OCI-LY1 (cell line): ENCODE results near the gene IGFL2.

Experiments used
- H2AFZ ChIP-seq: fragments of 200-600 bp; sonication (generic), shearing (Covaris generic); 2 replicates; pipeline ENCODE4 v1.6.0; 2014; ENCODE audit warnings: antibody characterized with exemption, mild to moderate bottlenecking, low read length
- H3F3A ChIP-seq: fragments of 200-600 bp; sonication (generic), shearing (Covaris generic); 2 replicates; pipeline ENCODE4 v1.6.0; 2014; ENCODE audit warnings: mild to moderate bottlenecking, antibody characterized with exemption, low read length, moderate library complexity; ENCODE audit not compliant: insufficient read depth
- H3K27ac ChIP-seq: fragments of 200-600 bp; sonication (generic); 2 replicates; pipeline ENCODE4 v1.5.1; 2014; ENCODE audit warnings: low read length, mixed run types, mild to moderate bottlenecking, low read depth; ENCODE audit not compliant: poor library complexity, severe bottlenecking
- H3K27me3 ChIP-seq: fragments of 200-600 bp; sonication (generic); 2 replicates; pipeline ENCODE4 v1.6.0; 2014; ENCODE audit warnings: antibody characterized with exemption, mild to moderate bottlenecking, low read length, moderate library complexity; ENCODE audit not compliant: insufficient read depth
- H3K36me3 ChIP-seq: fragments of 200-600 bp; sonication (generic); 2 replicates; pipeline ENCODE4 v1.6.1; 2014; ENCODE audit warnings: mild to moderate bottlenecking, antibody characterized with exemption, low read length, moderate library complexity, mixed read lengths; ENCODE audit not compliant: insufficient read depth
- H3K4me1 ChIP-seq: fragments of 200-600 bp; sonication (generic); 2 replicates; pipeline ENCODE4 v1.5.1; 2014; ENCODE audit warnings: mild to moderate bottlenecking, low read length, moderate library complexity; ENCODE audit not compliant: insufficient read depth, severe bottlenecking
- H3K4me2 ChIP-seq: fragments of 200-600 bp; sonication (generic), shearing (Covaris generic); 2 replicates; pipeline ENCODE4 v1.6.1; 2014; ENCODE audit warnings: low read length
- H3K4me3 ChIP-seq: fragments of 200-600 bp; sonication (generic); 2 replicates; pipeline ENCODE4 v1.5.1; 2014; ENCODE audit warnings: low read length, low read depth, mild to moderate bottlenecking, mixed read lengths; ENCODE audit not compliant: poor library complexity, severe bottlenecking
- H3K79me2 ChIP-seq: fragments of 200-600 bp; shearing (Covaris generic); 2 replicates; pipeline ENCODE4 v1.6.1; 2016; ENCODE audit warnings: mixed run types, low read length, mixed read lengths; ENCODE audit not compliant: insufficient read depth
- H3K9ac ChIP-seq: fragments of 200-600 bp; sonication (generic), shearing (Covaris generic); 2 replicates; pipeline ENCODE4 v1.6.1; 2014; ENCODE audit warnings: mild to moderate bottlenecking, low read length, mixed read lengths
- H3K9me2 ChIP-seq: fragments of 200-600 bp; sonication (generic), shearing (Covaris generic); 2 replicates; pipeline ENCODE4 v1.6.1; 2014; ENCODE audit warnings: low read depth, mild to moderate bottlenecking, low read length, mixed read lengths
- H3K9me3 ChIP-seq: fragments of 200-600 bp; shearing (Covaris generic); 2 replicates; pipeline ENCODE4 v1.6.1; 2014; ENCODE audit warnings: low read length, mixed read lengths
- H4K20me1 ChIP-seq: fragments of 200-600 bp; sonication (generic), shearing (Covaris generic); 2 replicates; pipeline ENCODE4 v1.6.0; 2016; ENCODE audit warnings: mild to moderate bottlenecking, low read length; ENCODE audit not compliant: insufficient read depth
- CTCF ChIP-seq: fragments of 200-600 bp; sonication (generic), shearing (Covaris generic); IDR thresholded peaks from 2 replicates; pipeline ENCODE4 v1.5.1; 2017; ENCODE audit warnings: mild to moderate bottlenecking, antibody characterized with exemption, low read length, moderate library complexity, mixed read lengths
- EZH2 ChIP-seq: fragments of 200-600 bp; sonication (generic), shearing (Covaris generic); IDR thresholded peaks from 2 replicates; pipeline ENCODE4 v1.8.0; 2017; ENCODE audit warnings: borderline replicate concordance, mixed run types, mild to moderate bottlenecking, antibody characterized with exemption, low read length, moderate library complexity, mixed read lengths

IGFL2 gene

GRCh38 chr19:46150606-46151005 is 2.6 kb downstream of the IGFL2 start:
- Histone ChIP-seq H3K27ac (no peak overlapping the region), H3K36me3 (no peaks in the 10 kb centered on the region), H3K9me3 (no peaks in the 10 kb centered on the region), H4K20me1 (no peaks in the 10 kb centered on the region), H3K9ac (no peak overlapping the region), H3K4me2 (no peak overlapping the region), H3F3A (no peaks in the 10 kb centered on the region), H3K27me3 (peaks cover 5% of the 10 kb centered on the region; the same call in 1 of the 2 replicates), H2AFZ (no peak overlapping the region), H3K79me2 (no peaks in the 10 kb centered on the region), H3K4me1 (no peaks in the 10 kb centered on the region), H3K4me3 (no peak overlapping the region), H3K9me2 (no peaks in the 10 kb centered on the region)
- TF ChIP-seq EZH2 (no peak), CTCF (no peak)

GRCh38 chr19:46155237-46155636 is 7.2 kb downstream of the IGFL2 start:
- Histone ChIP-seq H3K27ac (no peak overlapping the region), H3K9me2 (no peaks in the 10 kb centered on the region), H3F3A (no peaks in the 10 kb centered on the region), H3K4me1 (no peaks in the 10 kb centered on the region), H4K20me1 (no peaks in the 10 kb centered on the region), H3K79me2 (no peaks in the 10 kb centered on the region), H3K9ac (no peak overlapping the region), H3K9me3 (no peaks in the 10 kb centered on the region), H2AFZ (no peak overlapping the region), H3K4me2 (no peak overlapping the region), H3K36me3 (no peaks in the 10 kb centered on the region), H3K4me3 (no peak overlapping the region), H3K27me3 (peaks cover 5% of the 10 kb centered on the region; the same call in 1 of the 2 replicates)
- TF ChIP-seq CTCF (no peak), EZH2 (no peak)

- H3K27me3 ChIP-seq: peaks cover 4% of the 10 kb centered on the region; the same call in 1 of the 2 replicates
- no peak overlapping the region for H3K4me2 ChIP-seq
- no peaks in the 10 kb centered on the region for H3K4me1 ChIP-seq
- H3K36me3 ChIP-seq: no peaks in the 10 kb centered on the region
- H3K9ac ChIP-seq: no peak overlapping the region
- H3F3A ChIP-seq: no peaks in the 10 kb centered on the region
- no peaks in the 10 kb centered on the region for H3K79me2 ChIP-seq
- TF ChIP-seq EZH2 (no peak), CTCF (no peak)
- H4K20me1 ChIP-seq: no peaks in the 10 kb centered on the region
- H3K4me3 ChIP-seq: no peak overlapping the region
- H3K9me2 ChIP-seq: no peaks in the 10 kb centered on the region
- no peaks in the 10 kb centered on the region; the same call in 1 of the 2 replicates for H3K9me3 ChIP-seq
- no peak overlapping the region for H2AFZ ChIP-seq
- H3K27ac ChIP-seq: no peak overlapping the region
Observed at GRCh38 chr19:46159418-46160232, 11.6 kb downstream of the IGFL2 start.
